GM12801 (cell line): Measurements from ENCODE around the gene DHRS4.

Experiments
- TF ChIP-seq, protein P1 (sequence below): IDR thresholded peaks from one replicate; pipeline ENCODE4 v1.5.1; 2011; ENCODE audit warnings: control low read depth; ENCODE audit not compliant: insufficient read length; ENCODE audit errors: extremely low read depth

Gene DHRS4

DNA sequence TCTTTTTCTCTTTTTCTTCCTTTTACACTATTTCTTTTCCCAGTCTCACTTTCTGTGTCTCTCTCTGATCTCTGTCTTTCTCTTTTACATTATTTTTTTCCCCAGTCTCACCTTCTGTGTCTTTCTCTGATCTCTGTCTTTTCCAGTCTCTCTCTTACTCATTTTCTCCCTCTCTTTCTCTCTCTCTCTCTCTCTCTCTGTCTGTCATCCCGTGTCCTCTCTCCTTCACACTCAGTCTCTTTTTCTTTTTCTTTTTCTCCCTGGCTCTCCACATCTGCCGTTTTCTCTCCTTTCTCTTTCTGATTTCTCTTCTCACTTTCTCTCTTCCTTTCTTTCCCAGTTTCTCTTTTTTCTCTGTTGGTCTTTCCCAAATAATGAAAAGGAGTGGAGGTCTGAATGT, 57.5 kb downstream of the DHRS4 start:
- TF ChIP-seq, protein P1, sequence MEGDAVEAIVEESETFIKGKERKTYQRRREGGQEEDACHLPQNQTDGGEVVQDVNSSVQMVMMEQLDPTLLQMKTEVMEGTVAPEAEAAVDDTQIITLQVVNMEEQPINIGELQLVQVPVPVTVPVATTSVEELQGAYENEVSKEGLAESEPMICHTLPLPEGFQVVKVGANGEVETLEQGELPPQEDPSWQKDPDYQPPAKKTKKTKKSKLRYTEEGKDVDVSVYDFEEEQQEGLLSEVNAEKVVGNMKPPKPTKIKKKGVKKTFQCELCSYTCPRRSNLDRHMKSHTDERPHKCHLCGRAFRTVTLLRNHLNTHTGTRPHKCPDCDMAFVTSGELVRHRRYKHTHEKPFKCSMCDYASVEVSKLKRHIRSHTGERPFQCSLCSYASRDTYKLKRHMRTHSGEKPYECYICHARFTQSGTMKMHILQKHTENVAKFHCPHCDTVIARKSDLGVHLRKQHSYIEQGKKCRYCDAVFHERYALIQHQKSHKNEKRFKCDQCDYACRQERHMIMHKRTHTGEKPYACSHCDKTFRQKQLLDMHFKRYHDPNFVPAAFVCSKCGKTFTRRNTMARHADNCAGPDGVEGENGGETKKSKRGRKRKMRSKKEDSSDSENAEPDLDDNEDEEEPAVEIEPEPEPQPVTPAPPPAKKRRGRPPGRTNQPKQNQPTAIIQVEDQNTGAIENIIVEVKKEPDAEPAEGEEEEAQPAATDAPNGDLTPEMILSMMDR = no peak

DNA sequence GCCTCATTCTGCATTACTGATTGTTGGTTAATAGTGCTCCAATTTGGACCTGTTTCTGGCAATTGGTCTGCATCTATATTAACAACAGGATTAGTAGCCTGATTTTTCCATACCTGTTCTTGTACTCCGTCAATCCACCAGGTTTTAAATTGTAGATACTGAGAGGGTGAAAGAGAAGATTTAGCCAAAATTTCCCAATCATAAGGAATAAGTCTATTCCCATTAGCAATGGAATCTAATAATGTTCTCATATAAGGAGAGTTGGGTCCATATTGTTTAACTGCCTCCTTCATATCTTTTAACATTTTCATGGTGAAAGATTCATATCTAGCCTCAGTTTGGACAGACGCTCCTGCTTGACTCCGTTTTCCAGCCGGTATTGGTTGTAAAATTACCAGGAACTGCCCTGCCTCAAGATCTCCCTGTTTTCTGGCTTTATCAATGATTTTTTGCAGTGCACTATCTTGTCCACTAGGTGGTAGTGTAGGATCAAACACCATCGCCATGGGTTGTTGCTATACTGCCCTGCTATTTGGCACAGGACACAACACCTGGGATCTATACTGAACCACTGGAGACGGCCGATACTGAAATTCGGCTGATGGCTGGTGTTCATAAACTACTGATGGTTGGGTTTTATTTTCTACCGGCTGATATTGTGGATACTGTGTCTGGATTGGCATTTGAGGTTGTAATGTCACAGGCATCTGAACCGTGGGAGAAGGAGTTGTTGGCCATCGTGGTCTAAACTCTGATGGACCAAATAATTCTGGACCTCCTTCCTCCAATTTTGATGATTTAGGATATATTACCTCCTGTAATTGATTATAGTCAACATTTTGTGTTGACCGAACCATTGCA, 60.3 kb downstream of the DHRS4 start:
- TF ChIP-seq, protein P1 = no peak
